Stomach (tissue), 9 donors: ENCODE data around the gene LRCH4. TPM values are rescaled to one million over a fixed set of nuclear protein-coding genes. Genes with fewer than 3 reads are reported as not detected.

ENCODE experiments used
- DNase-seq, 2 donors: peaks; one replicate each; pipeline versions ENCODE4 v3.0.0 to v3.0.0-alpha.2; 2013 to 2019
- H3K27ac ChIP-seq, 5 donors: fragments of 200-600 bp in 4 of 5; sonication (generic) in 4 of 5; one replicate each; pipeline ENCODE4 v1.5.1; 2013 to 2019; ENCODE audit warnings: mild to moderate bottlenecking in 1 of 5, moderate library complexity in 1 of 5
- H3K27me3 ChIP-seq, 3 donors: fragments of 200-600 bp; sonication (generic); one replicate each; pipeline ENCODE4 v1.5.1; 2017 to 2019; ENCODE audit warnings: mixed run types in 1 of 3
- H3K36me3 ChIP-seq, 4 donors: fragments of 200-600 bp; sonication (generic); 1 replicate in 3 of 4; 2 replicates in 1 of 4; pipeline ENCODE4 v1.5.1; 2016 to 2019
- H3K4me1 ChIP-seq, 4 donors: fragments of 200-600 bp; sonication (generic); one replicate each; pipeline ENCODE4 v1.5.1; 2016 to 2019
- H3K4me3 ChIP-seq, 4 donors: fragments of 200-600 bp; sonication (generic) in 3 of 4; one replicate each; pipeline ENCODE4 v1.5.1; 2016 to 2019; ENCODE audit warnings: mild to moderate bottlenecking in 1 of 4
- H3K9me3 ChIP-seq, 4 donors: fragments of 200-600 bp; sonication (generic); one replicate each; pipeline ENCODE4 v1.5.1; 2016 to 2019
- CTCF ChIP-seq, 7 experiments: fragments of 450-650 bp in 4 of 7; fragments of 200-600 bp in 3 of 7; sonication (generic) in 3 of 7; IDR thresholded peaks; one replicate each; pipeline ENCODE4 v1.5.1; 2016 to 2019; ENCODE audit warnings: antibody characterized with exemption in 7 of 7, control low read depth in 2 of 7, mild to moderate bottlenecking in 1 of 7
- EP300 ChIP-seq: sonication (generic); formaldehyde crosslinking; IDR thresholded peaks from one replicate; pipeline ENCODE4 v1.6.1; 2017; ENCODE audit warnings: antibody characterized with exemption
- POLR2A ChIP-seq, 4 donors: fragments of 450-650 bp; IDR thresholded peaks; one replicate each; pipeline ENCODE4 v1.6.1; 2016; ENCODE audit warnings: antibody characterized with exemption in 4 of 4, control low read depth in 2 of 4, mild to moderate bottlenecking in 1 of 4, moderate library complexity in 1 of 4
- POLR2AphosphoS5 ChIP-seq, 3 donors: sonication (generic); formaldehyde crosslinking; IDR thresholded peaks; one replicate each; pipeline ENCODE4 v1.6.1; 2016; ENCODE audit warnings: antibody characterized with exemption in 3 of 3
- WGBS, 5 donors: extraction: QIAGEN DNeasy Blood & Tissue Kit in 3 of 5; methylation state at CpG; one replicate each; pipeline versions ENCODE4 v1.1.5 to v1.1.7; 2013 to 2018; 5-methylcytosine and 5-hydroxymethylcytosine counted together
- intact Hi-C: fragments of 100-400 bp; cut with DNase I; formaldehyde crosslinking; loops from one replicate; pipeline ENCODE4 v1.15.1; 2023; ENCODE audit warnings: low total_unique reads
- polyA plus RNA-seq, 3 donors: library from polyadenylated mRNA; stranded (reverse); fragments of 200-250 nt; gene quantifications; one replicate each; pipeline ENCODE4 v1.2.3, GENCODE V29; 2013
- total RNA-seq, 5 donors: library from RNA; depleted of rRNA; stranded (reverse); fragments of >200 nt; gene quantifications; one replicate each; pipeline versions ENCODE4 v1.1.0 to v1.2.3, GENCODE V29; 2014 to 2016
- donor health status: healthy with polysubstance abuse.
- donor health status: Bipolar disorder and iron deficiency.
- donor health status: healthy.

Gene LRCH4
- total and polyA plus RNA-seq, 8 donors: 23.5 to 263 (median 46.9) TPM

- intact Hi-C loops: no loop called here
- Histone ChIP-seq H3K9me3 (no peaks in the 10 kb centered on the region), H3K36me3 (peaks cover 12 to 35% (median 31%) of the 10 kb centered on the region in 4 donors), H3K27me3 (no peaks in the 10 kb centered on the region), H3K27ac (peak overlapping the region; percentile 88 to 94 (median 90)), H3K4me1 (peaks cover 70 to 78% (median 76%) of the 10 kb centered on the region in 4 donors), H3K4me3 (peak overlapping the region in 1 of 4 donors; percentile 30)
- peak in 1 of 2 donors; percentile 65 for DNase-seq
- TF ChIP-seq EP300 (no peak), POLR2AphosphoS5 (IDR thresholded peaks at IDR 0.05) (no peak), POLR2A (IDR thresholded peaks at IDR 0.05) (no peak), CTCF (IDR thresholded peaks at IDR 0.05) (no peak)
- 32 to 40% (median 33%) methylated on average over 9 of the region's 9 CpGs for WGBS, 5 donors
Measured at GRCh38 chr7:100546926-100547800, 38.8 kb downstream of the LRCH4 start.

- H3K4me3 ChIP-seq: peak overlapping the region in 1 of 4 donors; percentile 30
- intact Hi-C loops: no loop called here
Measured at GRCh38 chr7:100546129-100546925, 39.6 kb downstream of the LRCH4 start.

GRCh38 chr7:100545360-100546128 lies 40.4 kb downstream of the LRCH4 start:
- peak in 1 of 2 donors; percentile 81 for DNase-seq
- intact Hi-C loops: no loop called here
- peak overlapping the region; percentile 88 to 94 (median 90) for H3K27ac ChIP-seq
- no peaks in the 10 kb centered on the region for H3K27me3 ChIP-seq
- H3K9me3 ChIP-seq: no peaks in the 10 kb centered on the region
- 11 to 23% (median 16%) methylated on average over 3 of the region's 3 CpGs for WGBS, 5 donors
- peaks cover 81 to 94% (median 92%) of the 10 kb centered on the region in 4 donors for H3K4me1 ChIP-seq
- H3K36me3 ChIP-seq: peaks cover 4 to 19% (median 15%) of the 10 kb centered on the region in 4 donors
- no peak overlapping the region for H3K4me3 ChIP-seq
- TF ChIP-seq POLR2AphosphoS5 (IDR thresholded peaks at IDR 0.05) (peak in 2 of 3 donors; percentile 39 to 67), EP300 (no peak), POLR2A (IDR thresholded peaks at IDR 0.05) (no peak), CTCF (IDR thresholded peaks at IDR 0.05) (no peak)

More at GRCh38 chr7:100546129-100546925, 39.6 kb downstream of the LRCH4 start:
- no peaks in the 10 kb centered on the region for H3K9me3 ChIP-seq
- H3K27ac ChIP-seq: peak overlapping the region; percentile 88 to 94 (median 90)
- H3K4me1 ChIP-seq: peaks cover 77 to 86% (median 84%) of the 10 kb centered on the region in 4 donors
- DNase-seq: peak; percentile 38 to 75
- no peaks in the 10 kb centered on the region for H3K27me3 ChIP-seq
- TF ChIP-seq EP300 (no peak), POLR2AphosphoS5 (IDR thresholded peaks at IDR 0.05) (peak in 2 of 3 donors; percentile 64 to 74)
- 15 to 26% (median 23%) methylated on average over 10 of the region's 10 CpGs for WGBS, 5 donors
- peaks cover 6 to 27% (median 23%) of the 10 kb centered on the region in 4 donors for H3K36me3 ChIP-seq

- Histone ChIP-seq H3K27me3 (no peaks in the 10 kb centered on the region), H3K9me3 (no peaks in the 10 kb centered on the region)
- WGBS, 5 donors: 6 to 19% (median 11%) methylated on average over 1 of the region's 1 CpG
Measured at GRCh38 chr7:100544967-100545359, 41.0 kb downstream of the LRCH4 start.

More at GRCh38 chr7:100544967-100545359, 41.0 kb downstream of the LRCH4 start:
- TF ChIP-seq EP300: no peak
- TF ChIP-seq POLR2AphosphoS5 (IDR thresholded peaks at IDR 0.05): peak in 2 of 3 donors; percentile 23 to 35
- Histone ChIP-seq H3K36me3 (peaks cover 4 to 13% (median 10%) of the 10 kb centered on the region in 4 donors), H3K27ac (peak overlapping the region; percentile 88 to 94 (median 90)), H3K4me1 (peaks cover 87 to 100% (median 97%) of the 10 kb centered on the region in 4 donors), H3K4me3 (peak overlapping the region in 1 of 4 donors; percentile 7)
- intact Hi-C loops: no loop called here
- DNase-seq: peak; percentile 35 to 64
